ENCODE measurements around the gene SOX5. TPM values are rescaled to one million over a fixed set of nuclear protein-coding genes. Genes with fewer than 3 reads are reported as not detected.

Gene SOX5
- total RNA-seq, 1 experiment from 2014 or later, result 3.1 TPM

GRCh38 chr12:23502259-23502658 lies 447.2 kb downstream of the SOX5 start:
- H4K8ac ChIP-seq (replicated peaks; ENCODE audit: insufficient read length, low read depth, low read length), result no peak overlapping the region
- no peak overlapping the region for H3K14ac ChIP-seq (ENCODE audit: insufficient read depth, low read length)
- H3K9ac ChIP-seq (ENCODE audit: extremely low read depth, insufficient read length, low read length), result no peak overlapping the region
- Mint-ChIP-seq H3K9me3 (peaks cover 6 to 9% of the 10 kb centered on the region in 2 experiments; a peak in 4 of 5 replicates), H3K27ac (no peak overlapping the region; a peak in 1 of 7 replicates), H3K36me3 (ENCODE audit: insufficient read depth in 1 of 3, low read depth in 3 of 3) (peaks cover 0 to 7% (median 7%) of the 10 kb centered on the region in 3 experiments; a peak in 3 of 7 replicates), H3K27me3 (ENCODE audit: low read depth) (no peaks in the 10 kb centered on the region; the same call in 1 of the 2 replicates), H3K4me1 (peaks cover 30 to 31% of the 10 kb centered on the region in 2 experiments), H3K4me3 (no peak overlapping the region)
- no peak overlapping the region for H3K56ac ChIP-seq (ENCODE audit: insufficient read length, low read depth, low read length)
- H3K9me3 ChIP-seq (ENCODE audit: control insufficient read depth, low read depth, low read length), result no peaks in the 10 kb centered on the region
- H2BK120ac ChIP-seq (ENCODE audit: low read depth, low read length, poor library complexity, severe bottlenecking), result no peak overlapping the region
- H3T11ph ChIP-seq (ENCODE audit: low read length), result no peak overlapping the region
- no peak for DNase-seq
- no peak overlapping the region for H3K27ac ChIP-seq (ENCODE audit: insufficient read length, low read depth, low read length)
- H4K20me1 ChIP-seq (ENCODE audit: control insufficient read depth, insufficient read depth, insufficient read length), result no peaks in the 10 kb centered on the region
- no peak overlapping the region for H2BK12ac ChIP-seq (ENCODE audit: insufficient read length, low read depth, low read length)
- H3K23ac ChIP-seq (ENCODE audit: insufficient read length, low read depth, low read length), result no peak overlapping the region
- TF ChIP-seq CTCF (conservative IDR thresholded peaks at IDR 0.05), result no peak
- no peak overlapping the region for H3K18ac ChIP-seq (ENCODE audit: insufficient read length, low read depth, low read length)
- H4K5ac ChIP-seq (ENCODE audit: insufficient read length, low read depth, low read length), result no peak overlapping the region
- no peak overlapping the region for H2BK5ac ChIP-seq (ENCODE audit: insufficient read length, low read length)
- H3K27me3 ChIP-seq (ENCODE audit: insufficient read depth, low read length), result no peaks in the 10 kb centered on the region
- no peaks in the 10 kb centered on the region for H3K79me1 ChIP-seq (ENCODE audit: insufficient read depth, low read depth, low read length, poor library complexity, severe bottlenecking)
- no peaks in the 10 kb centered on the region for H3K23me2 ChIP-seq (ENCODE audit: insufficient read length, low read depth, low read length, poor library complexity, severe bottlenecking)
- no peak overlapping the region for H4K91ac ChIP-seq (ENCODE audit: insufficient read length, low read depth, low read length)
- WGBS (ENCODE audit: extremely low coverage, insufficient read length, low lambda C conversion rate), result no CpG with 5 or more reads among the region's 3 CpGs
- no peaks in the 10 kb centered on the region for H3K79me2 ChIP-seq (ENCODE audit: insufficient read depth, low read length)
- H2AFZ ChIP-seq (ENCODE audit: low read length), result no peak overlapping the region
- H2BK20ac ChIP-seq (ENCODE audit: low read depth, low read length, poor library complexity, severe bottlenecking), result no peak overlapping the region
- no peak overlapping the region for H3K4ac ChIP-seq (ENCODE audit: low read depth, low read length)
- H2AK5ac ChIP-seq (ENCODE audit: insufficient read length, low read length), result no peak overlapping the region
- H3K4me2 ChIP-seq (ENCODE audit: insufficient read depth, insufficient read length, low read length), result no peak overlapping the region
- H3K4me1 ChIP-seq (ENCODE audit: insufficient read depth, low read length), result peaks cover 3% of the 10 kb centered on the region; the same call in 1 of the 2 replicates
- no peak overlapping the region for H2BK15ac ChIP-seq (ENCODE audit: low read depth, low read length)

Data from H9 (cell line).